Activated T-helper 1 cell treated with anti-CD3 and anti-CD28 coated beads, Interleukin-12 subunit alpha, Interleukin-12 subunit beta, Interleukin-2, Interleukin-4 antibody, amounts not matched to agents 30 ng/mL and 10 ng/mL and 1 ng/mL, durations not matched to agents 14 hours and 24 hours and 36 hours (primary cell): ENCODE measurements around the gene PRDM16. TPM values are rescaled to one million over a fixed set of nuclear protein-coding genes. Genes with fewer than 3 reads are reported as not detected.

Experiments used
- DNase-seq: peaks from one replicate; pipeline ENCODE4 v3.0.0; 2021; ENCODE audit warnings: low spot score
- H3K27ac Mint-ChIP-seq: one replicate; pipeline ENCODE4 v1.8.0; 2021; ENCODE audit warnings: mild to moderate bottlenecking, mixed read lengths
- H3K27me3 Mint-ChIP-seq: one replicate; pipeline ENCODE4 v1.8.0; 2022; ENCODE audit warnings: mild to moderate bottlenecking, moderate library complexity, mixed read lengths; ENCODE audit not compliant: insufficient read depth
- H3K36me3 Mint-ChIP-seq: one replicate; pipeline ENCODE4 v1.8.0; 2021; ENCODE audit warnings: low read depth, mixed read lengths
- H3K4me1 Mint-ChIP-seq: one replicate; pipeline ENCODE4 v1.8.0; 2021; ENCODE audit warnings: low read depth, mixed read lengths
- H3K4me3 Mint-ChIP-seq: one replicate; pipeline ENCODE4 v1.8.0; 2021; ENCODE audit warnings: mild to moderate bottlenecking, moderate library complexity, mixed read lengths
- H3K9me3 Mint-ChIP-seq: one replicate; pipeline ENCODE4 v1.8.0; 2021; ENCODE audit warnings: mixed read lengths
- intact Hi-C: fragments of 100-400 bp; cut with micrococcal nuclease; formaldehyde crosslinking; loops from one replicate; pipeline ENCODE4 v1.15.1; 2024
- total RNA-seq: library from RNA; stranded (reverse); gene quantifications from 2 replicates; pipeline ENCODE4 v1.2.3, GENCODE V29; 2022

The PRDM16 gene
- total RNA-seq, 1 donor from 2014 or later = not detected

DNA sequence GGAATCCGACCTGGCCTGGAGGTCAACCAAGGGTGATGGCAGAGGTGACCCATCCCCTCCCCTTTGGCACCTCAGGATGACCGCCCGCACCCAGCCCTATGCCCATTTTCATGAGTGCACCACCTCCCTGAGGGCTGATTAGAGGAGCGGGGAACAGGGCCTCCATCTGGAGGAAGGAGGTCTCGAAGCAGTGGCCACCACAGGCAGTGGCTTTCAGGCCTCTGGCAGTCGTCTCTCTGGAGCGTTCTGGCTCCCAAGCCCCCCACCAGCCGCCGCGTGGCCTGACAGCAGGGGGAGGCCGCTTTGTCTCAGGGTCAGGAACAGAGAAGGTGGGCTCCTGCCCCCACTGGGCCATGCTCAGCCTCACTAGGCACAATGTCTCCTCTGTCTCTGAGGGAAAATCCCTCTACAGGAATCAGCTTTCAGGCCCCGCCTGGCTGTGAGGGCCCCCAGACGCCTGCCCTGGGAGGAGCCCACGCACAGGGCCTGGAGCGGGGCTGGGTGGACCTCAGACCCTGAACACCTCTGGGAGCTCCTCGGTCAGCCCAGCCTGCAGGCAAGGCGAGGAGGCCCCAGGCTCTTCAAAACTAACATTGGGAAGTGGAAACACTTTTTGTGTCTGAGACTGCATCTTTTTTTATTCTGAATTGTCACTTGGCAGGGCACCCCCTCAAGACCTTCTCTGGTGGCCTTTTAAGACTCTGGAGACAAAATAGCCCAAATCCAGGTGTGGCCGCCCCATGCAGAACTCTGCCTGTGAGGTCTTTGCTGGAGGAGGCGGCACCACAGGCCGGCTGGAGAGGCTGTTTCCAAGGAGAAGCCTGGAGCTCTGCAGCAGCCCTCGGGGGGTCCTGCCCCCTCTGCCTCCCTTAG, 257.7 kb downstream of the PRDM16 start:
- H3K36me3 Mint-ChIP-seq = no peaks in the 10 kb centered on the region
- no peaks in the 10 kb centered on the region for H3K4me1 Mint-ChIP-seq
- no peaks in the 10 kb centered on the region for H3K9me3 Mint-ChIP-seq
- DNase-seq = no peak
- intact Hi-C loops = no loop called here
- H3K27me3 Mint-ChIP-seq = peaks cover 2% of the 10 kb centered on the region
- H3K4me3 Mint-ChIP-seq = no peak overlapping the region
- H3K27ac Mint-ChIP-seq = no peak overlapping the region

DNA sequence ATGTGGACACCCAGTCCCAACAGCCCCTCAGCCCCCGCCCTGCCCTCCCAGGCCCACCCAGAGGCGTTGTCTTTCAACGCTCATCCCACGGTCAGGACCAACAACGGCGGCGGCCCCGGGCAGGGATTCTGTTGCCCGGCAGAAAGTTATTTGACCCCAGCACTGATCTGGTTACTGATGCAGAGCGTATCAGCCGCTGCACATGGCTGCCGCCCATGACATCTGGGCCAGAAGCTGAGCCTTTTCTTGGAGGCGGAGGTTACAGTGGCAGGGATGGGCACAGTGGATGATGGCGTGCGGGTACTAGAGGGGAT, 258.3 kb downstream of the PRDM16 start:
- Mint-ChIP-seq H3K9me3 (no peaks in the 10 kb centered on the region), H3K4me3 (no peak overlapping the region), H3K36me3 (no peaks in the 10 kb centered on the region), H3K4me1 (no peaks in the 10 kb centered on the region), H3K27ac (no peak overlapping the region), H3K27me3 (peaks cover 2% of the 10 kb centered on the region)
- intact Hi-C loops = no loop called here
- no peak for DNase-seq

DNA sequence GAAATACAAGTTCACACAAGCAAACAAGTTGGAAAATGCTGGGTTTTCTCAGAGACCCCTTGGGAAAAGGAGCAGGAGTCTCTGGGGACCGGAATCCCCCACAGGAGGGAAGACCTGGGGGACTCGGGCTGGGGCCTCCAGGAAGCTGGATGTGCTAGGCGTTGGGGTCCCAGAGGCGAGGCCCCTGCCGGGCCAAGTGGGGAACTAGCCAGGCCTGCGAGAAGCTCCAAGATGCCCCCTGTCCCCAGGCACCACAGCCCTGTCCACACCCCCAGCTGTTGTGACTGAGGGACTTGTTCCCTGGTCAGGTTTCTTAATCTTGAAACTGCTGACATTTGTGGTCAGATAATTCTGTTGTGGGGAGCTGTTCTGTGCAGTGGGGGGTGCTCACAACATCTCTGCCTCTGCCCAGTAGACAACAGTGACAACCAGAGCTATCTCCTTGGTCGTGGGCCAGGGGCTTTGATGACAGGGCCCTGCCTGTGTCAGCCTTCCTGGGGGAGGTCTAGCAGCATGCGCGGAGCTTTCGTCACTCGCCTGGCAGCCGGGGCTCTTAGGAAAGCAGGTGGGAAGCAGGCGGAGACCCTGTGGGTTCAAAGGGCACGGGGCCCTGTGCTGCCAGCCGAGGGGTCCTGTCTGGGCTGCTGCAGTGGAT, 259.1 kb downstream of the PRDM16 start:
- DNase-seq = no peak
- intact Hi-C loops = no loop called here
- H3K4me3 Mint-ChIP-seq = no peak overlapping the region
- H3K36me3 Mint-ChIP-seq = no peaks in the 10 kb centered on the region
- H3K4me1 Mint-ChIP-seq = no peaks in the 10 kb centered on the region
- no peaks in the 10 kb centered on the region for H3K9me3 Mint-ChIP-seq
- no peaks in the 10 kb centered on the region for H3K27me3 Mint-ChIP-seq
- no peak overlapping the region for H3K27ac Mint-ChIP-seq

DNA sequence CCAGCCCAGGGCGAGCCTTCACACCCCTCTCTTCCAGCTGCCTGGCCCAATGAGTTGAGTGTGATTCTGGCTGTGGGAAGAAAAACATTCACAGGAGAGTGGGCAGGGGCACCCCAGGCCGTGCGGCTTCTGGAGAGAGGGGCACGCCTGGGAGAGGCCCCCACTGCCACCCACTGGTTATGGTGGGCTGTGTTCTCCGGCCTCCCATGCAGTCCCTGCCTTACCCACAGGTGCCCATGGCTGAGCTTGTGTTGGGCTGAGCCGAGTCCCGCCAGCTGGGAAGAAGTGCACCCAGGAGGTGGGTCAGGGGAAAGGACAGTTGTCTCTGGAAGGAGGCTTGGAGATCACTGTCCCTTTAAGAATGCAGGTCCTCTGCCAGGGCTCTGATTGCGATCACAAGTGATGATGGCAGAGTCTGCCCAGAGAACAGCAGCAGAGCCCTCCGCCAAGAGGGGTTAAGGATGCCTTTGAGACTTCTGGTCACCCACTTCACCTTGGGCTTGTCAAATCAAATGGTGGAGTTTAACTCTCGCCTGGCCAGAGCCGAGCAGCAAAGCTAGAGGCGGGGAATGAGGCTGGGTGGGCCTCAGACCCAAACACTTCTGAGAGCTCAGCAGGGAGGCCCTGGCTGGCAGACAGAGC, 260.8 kb downstream of the PRDM16 start:
- Mint-ChIP-seq H3K36me3 (no peaks in the 10 kb centered on the region), H3K27me3 (no peaks in the 10 kb centered on the region), H3K9me3 (no peaks in the 10 kb centered on the region), H3K4me3 (no peak overlapping the region), H3K4me1 (no peaks in the 10 kb centered on the region), H3K27ac (no peak overlapping the region)
- no peak for DNase-seq
- intact Hi-C loops = no loop called here

DNA sequence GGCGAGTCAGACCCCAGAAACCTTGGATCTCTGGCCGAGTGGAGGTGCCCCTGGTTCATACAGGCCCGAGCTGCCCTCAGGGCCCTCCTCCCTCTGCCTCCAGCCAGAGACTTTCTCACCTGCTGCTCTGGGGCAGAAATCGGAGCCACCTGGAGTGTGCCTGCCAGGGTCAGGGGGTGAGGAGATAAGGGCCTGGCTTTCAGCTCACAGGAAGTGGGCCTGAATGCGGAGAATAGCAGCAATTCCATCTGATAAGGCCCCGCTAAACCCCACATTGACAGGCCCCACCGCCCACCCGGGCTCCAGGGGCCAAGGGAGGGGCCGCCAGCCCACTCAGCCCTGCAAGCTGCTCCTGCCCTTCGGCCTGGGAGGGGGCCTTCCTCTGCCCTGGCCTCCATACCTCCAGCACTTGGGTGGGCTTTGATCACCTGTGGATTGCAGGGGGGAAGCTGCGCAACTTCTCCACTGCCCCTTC, 261.8 kb downstream of the PRDM16 start:
- Mint-ChIP-seq H3K27ac (no peak overlapping the region), H3K36me3 (no peaks in the 10 kb centered on the region), H3K9me3 (no peaks in the 10 kb centered on the region), H3K4me3 (no peak overlapping the region), H3K27me3 (no peaks in the 10 kb centered on the region), H3K4me1 (no peaks in the 10 kb centered on the region)
- intact Hi-C loops = no loop called here
- no peak for DNase-seq

DNA sequence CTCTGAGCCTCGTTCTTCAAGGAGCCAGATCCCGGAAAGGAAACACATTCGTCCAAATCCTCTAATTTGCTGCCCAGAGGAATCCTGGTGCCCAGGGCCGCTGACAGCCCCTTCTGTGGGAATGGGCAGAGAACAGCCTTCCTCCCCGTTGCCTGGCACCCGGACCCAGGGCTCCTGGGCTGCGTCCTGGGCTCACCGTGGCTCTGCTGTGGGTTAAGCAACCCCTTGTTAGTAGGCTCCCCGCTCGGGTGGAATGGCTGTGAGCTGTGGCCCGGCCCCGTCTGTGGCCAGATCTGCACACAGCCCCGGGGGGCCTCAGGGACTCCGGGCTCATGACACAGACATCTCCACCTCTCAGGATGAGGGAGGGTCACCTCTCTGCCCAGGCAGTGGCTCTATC, 262.6 kb downstream of the PRDM16 start:
- Mint-ChIP-seq H3K27me3 (no peaks in the 10 kb centered on the region), H3K4me3 (no peak overlapping the region), H3K4me1 (no peaks in the 10 kb centered on the region), H3K36me3 (no peaks in the 10 kb centered on the region), H3K27ac (no peak overlapping the region), H3K9me3 (no peaks in the 10 kb centered on the region)
- intact Hi-C loops = no loop called here
- no peak for DNase-seq

DNA sequence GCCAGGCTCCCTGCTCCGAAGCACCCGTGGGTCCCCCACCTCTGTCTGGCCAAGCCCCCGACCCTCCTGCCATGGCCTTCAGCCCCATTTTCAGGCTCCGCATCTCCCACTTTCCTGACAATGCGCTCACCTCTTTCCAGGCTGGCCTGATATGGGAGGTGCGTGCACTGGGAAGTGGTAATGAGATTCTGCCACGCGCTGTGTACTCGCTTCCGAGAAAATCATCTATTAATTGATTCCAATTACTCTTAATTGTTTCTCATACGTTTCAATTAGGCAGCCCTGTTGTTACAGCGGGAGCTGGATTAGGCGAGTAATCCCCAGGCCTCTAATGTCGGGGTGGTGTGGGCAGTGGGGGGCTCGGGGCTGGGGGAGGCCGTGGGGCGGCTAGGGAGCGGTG, 263.0 kb downstream of the PRDM16 start:
- Mint-ChIP-seq H3K4me1 (no peaks in the 10 kb centered on the region), H3K27ac (no peak overlapping the region), H3K9me3 (no peaks in the 10 kb centered on the region), H3K4me3 (no peak overlapping the region), H3K27me3 (no peaks in the 10 kb centered on the region), H3K36me3 (no peaks in the 10 kb centered on the region)
- DNase-seq = no peak
- intact Hi-C loops = no loop called here

DNA sequence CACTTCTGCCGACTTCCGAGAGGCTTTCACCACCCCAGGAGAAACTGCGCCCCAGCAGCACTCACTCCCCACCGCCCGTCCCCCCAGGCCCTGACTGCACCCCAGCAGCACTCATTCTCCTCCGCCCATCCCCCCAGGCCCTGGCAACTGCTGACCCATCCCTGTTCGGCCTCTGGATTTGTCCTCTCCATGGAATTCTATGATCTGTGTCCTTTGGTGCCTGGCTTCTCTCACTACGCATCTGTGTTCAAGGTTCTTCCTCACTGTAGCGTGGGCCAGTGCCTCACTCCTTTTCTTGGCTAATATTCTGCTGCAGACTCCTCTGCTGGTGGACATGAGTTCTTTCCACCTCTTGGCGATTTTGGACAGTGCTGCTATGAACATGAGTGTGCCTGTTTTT, 263.7 kb downstream of the PRDM16 start:
- Mint-ChIP-seq H3K27ac (no peak overlapping the region), H3K9me3 (no peaks in the 10 kb centered on the region), H3K36me3 (no peaks in the 10 kb centered on the region), H3K4me1 (no peaks in the 10 kb centered on the region), H3K4me3 (no peak overlapping the region), H3K27me3 (no peaks in the 10 kb centered on the region)
- no peak for DNase-seq
- intact Hi-C loops = no loop called here

DNA sequence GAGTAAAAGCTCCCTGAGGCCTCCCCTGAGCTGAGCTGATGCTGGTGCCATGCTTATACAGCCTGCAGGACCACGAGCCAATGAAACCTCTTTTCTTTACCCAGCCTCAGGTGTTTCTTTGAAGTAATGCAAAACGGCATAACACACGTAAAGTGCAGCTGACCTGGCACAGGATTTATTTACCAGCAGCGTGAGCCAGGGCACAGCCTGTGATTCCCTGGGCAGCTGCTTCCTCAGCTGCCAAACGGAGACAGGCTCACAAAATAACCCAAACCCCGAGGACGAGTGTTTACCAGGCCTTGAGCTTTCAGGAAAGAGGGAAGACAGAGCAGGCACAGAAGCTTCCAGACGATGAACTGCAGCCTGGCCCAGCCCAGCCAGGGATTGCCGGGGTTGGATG, 264.9 kb downstream of the PRDM16 start:
- H3K36me3 Mint-ChIP-seq = no peaks in the 10 kb centered on the region
- no peak overlapping the region for H3K27ac Mint-ChIP-seq
- H3K4me3 Mint-ChIP-seq = no peak overlapping the region
- H3K9me3 Mint-ChIP-seq = no peaks in the 10 kb centered on the region
- no peaks in the 10 kb centered on the region for H3K27me3 Mint-ChIP-seq
- intact Hi-C loops = no loop called here
- no peak for DNase-seq
- H3K4me1 Mint-ChIP-seq = no peaks in the 10 kb centered on the region

DNA sequence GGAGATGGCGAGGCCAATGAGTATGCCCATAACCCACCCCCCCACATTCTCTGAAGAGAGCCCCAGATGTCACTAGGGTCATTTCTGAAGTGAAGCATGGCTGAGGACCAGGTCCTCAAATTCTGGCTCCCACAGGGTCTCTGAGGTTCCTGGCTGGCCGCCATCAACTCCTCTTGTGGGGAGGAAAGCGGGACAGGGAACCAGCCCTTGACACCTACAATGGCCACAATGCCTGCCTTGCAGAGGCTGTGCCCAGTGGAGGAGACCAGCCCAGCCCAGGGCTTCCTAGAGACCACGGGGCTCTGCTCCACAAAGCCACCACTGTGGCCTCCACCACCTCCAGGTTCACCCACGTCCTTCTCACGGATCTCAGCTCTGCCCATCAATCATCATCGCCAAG, 265.4 kb downstream of the PRDM16 start:
- Mint-ChIP-seq H3K4me1 (no peaks in the 10 kb centered on the region), H3K4me3 (no peak overlapping the region), H3K36me3 (no peaks in the 10 kb centered on the region), H3K9me3 (no peaks in the 10 kb centered on the region), H3K27ac (no peak overlapping the region), H3K27me3 (no peaks in the 10 kb centered on the region)
- intact Hi-C loops = no loop called here
- no peak for DNase-seq

DNA sequence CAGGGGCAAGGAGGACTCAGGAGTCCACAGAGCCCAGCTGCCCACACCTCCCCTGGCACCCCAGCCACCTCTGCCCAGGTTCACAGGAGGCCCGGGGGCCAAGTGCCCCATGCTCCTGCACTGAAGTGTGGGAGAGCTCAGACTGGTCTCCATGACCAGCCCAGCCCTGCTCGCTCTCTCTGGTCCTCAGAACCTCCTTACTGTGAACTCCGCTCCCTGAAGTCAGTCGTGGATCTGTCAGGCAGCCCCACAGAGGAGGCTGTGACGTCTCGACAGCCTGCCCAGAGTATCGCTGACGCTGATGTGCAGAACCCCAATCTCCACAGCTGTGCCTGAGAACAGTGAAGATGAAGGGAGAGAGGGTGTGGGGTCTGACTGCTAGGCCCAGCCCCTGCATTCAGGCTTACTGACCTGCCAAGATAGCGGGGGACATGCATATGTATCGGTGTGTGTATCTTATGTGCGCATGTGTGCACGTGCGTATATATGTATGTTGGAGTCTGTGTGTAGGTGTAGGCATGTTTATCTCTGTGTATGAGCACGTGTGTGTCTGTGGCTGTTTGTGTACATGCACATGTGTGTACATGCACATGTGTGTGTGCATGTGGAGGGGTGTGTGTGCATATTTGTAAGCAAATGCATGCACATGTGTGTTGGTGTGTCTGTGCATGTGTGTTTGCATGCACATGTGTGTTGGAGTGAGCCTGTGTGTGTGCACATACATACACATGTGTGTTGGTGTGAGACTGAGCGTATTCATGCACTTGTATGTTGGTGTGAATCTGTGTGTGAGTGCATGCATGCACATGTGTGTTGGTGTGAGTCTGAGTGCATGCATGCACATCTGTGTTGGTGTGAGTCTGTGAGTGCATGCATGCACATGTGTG, 267.0 kb downstream of the PRDM16 start:
- no peak for DNase-seq
- Mint-ChIP-seq H3K4me3 (no peak overlapping the region), H3K27me3 (no peaks in the 10 kb centered on the region), H3K27ac (no peak overlapping the region), H3K36me3 (no peaks in the 10 kb centered on the region), H3K4me1 (no peaks in the 10 kb centered on the region), H3K9me3 (no peaks in the 10 kb centered on the region)
- intact Hi-C loops = no loop called here

DNA sequence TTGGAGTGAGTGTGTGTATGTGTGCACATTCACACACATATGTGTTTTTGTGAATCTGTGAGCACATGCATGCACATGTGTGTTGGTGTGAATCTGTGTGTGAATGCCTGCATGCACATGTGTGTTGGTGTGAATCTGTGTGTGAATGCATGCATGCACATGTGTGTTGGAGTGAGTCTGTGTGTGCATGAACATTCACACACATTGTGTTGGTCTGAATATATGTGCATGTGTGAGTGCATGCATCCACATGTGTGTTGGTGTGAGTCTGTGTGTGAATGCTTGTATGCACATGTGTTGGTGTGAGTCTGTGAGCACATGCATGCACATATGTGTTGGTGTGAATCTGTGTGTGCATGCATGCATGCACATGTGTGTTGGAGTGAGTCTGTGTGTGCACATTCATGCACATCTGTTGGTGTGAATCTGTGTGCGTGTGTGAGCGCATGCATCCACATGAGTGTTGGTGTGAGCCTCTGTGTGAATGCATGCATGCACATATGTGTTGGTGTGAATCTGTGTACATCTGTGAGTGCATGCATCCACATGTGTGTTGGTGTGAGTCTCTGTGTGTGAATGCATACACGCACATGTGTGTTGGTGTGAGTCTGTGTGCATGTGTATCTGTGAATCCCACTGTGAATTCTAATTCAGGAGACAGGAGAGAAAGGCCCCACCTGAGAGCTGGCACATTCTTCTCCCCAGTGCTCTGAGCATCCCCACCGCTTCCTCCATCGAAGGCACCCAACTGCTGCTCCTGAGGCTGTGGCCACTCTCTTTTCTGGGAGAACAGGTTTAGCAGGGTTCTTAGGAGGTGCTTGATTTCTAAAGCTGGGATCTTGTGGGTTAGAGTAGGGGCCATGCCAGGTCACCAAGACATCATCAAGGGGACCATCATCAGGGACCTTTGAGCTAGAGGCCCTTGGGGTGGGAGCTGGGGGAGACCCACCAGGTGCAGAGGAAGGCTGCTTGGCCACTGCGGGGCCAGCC, 267.9 kb downstream of the PRDM16 start:
- Mint-ChIP-seq H3K36me3 (no peaks in the 10 kb centered on the region), H3K4me1 (no peaks in the 10 kb centered on the region)

More for the DNA sequence above, 267.9 kb downstream of the PRDM16 start:
- intact Hi-C loops = no loop called here
- H3K4me3 Mint-ChIP-seq = no peak overlapping the region
- DNase-seq = no peak
- H3K27ac Mint-ChIP-seq = no peak overlapping the region
- H3K27me3 Mint-ChIP-seq = no peaks in the 10 kb centered on the region
- H3K9me3 Mint-ChIP-seq = no peaks in the 10 kb centered on the region
